CD4-positive, alpha-beta T cell treated with Interleukin-4 for 4 hours (primary cell): ENCODE measurements around the gene RPS6KC1.

Experiments
- DNase-seq: peaks from one replicate; pipeline ENCODE4 v3.0.0-alpha.2; 2020

RPS6KC1 gene

DNA sequence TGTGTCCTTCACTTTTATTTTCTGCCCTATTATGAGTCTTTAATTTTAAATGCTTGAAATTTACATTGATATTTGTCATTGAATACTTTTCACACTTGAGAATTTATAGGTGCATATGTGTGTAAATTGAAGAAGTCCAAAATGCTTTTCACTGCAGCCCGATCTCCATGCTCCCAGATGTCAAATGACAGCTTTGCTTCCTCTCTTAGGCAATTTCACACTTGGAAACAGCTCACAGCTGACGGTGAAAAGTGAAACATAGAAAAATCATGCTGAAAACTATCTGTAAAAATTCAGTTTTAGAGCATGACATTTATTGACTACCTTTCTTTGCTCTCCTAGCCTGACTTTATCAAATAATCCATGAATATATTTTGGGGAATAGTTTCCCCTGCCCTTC, 196.0 kb downstream of the RPS6KC1 start:
- DNase-seq = no peak

- DNase-seq = no peak
Observed at GRCh38 chr1:213249395-213249794, 198.4 kb downstream of the RPS6KC1 start.

GRCh38 chr1:213250041-213250440, 199.0 kb downstream of the RPS6KC1 start:
- no peak for DNase-seq

GRCh38 chr1:213250446-213250845, 199.4 kb downstream of the RPS6KC1 start:
- no peak for DNase-seq

- no peak for DNase-seq
Observed at GRCh38 chr1:213251972-213252371, 200.9 kb downstream of the RPS6KC1 start.

DNA sequence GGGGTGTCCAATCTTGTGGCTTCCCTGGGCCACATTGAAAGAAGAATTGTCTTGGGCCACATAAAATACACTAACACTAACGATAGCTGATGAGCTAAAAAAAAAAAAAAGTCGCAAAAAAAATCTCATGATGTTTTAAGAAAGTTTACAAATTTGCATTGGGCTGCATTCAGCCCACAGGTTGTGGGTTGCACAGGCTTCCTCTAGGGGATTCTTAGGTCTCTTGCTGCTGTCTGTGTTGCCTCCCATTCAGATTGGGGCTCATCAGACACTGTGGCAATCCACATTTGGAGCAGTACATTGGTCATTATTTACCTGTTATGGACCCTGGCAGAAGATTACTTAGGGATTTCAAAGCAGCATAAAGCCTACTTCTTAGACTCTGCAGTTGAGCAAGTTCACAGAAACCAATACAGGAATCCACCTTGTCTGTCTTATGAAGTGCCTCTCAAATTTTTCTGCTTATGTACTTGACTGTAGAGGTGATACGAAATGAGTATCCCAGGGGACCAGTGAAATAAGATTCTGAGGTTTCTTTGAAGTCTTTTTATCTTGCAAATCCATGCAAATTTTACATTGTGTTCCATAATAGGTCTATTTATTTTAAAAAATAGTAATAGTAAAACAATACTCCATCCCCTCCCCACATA, 205.5 kb downstream of the RPS6KC1 start:
- DNase-seq = no peak

DNA sequence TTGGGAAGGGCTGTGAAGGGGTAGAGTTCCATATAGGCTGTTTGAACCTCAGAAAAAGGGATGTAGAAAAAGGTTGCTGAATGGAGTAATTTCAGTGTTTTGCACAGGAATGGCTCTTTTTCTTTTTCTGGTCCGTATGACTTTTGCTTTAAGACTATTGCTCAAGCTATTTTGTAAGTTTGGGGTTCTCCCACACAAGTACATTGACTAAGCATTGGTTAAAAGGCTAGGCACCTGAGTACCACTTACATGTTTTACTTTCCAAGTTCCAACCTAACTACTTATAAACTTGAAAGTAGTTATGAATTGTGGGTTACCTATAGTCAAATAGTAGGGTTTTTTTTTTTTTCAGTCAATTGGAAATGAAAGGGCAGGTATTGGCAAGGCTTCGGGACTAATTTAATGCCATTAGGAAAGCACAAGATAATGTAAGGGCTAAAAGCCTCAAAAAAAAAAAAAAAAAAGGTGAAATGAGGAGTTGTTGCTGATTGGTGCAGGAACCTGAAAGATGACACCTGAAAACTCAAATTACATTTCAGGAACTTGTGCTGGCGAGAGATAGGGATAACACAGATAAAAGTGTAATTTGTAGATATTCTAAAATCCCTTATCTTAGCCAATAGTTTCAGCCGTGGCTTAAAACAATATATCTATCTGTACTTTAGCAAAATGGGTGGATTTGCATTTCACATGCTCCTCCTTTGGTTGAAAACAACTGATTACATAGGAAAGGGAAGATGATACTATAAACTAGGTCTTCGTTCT, 209.5 kb downstream of the RPS6KC1 start:
- no peak for DNase-seq

- DNase-seq = no peak
Observed at GRCh38 chr1:213264531-213264930, 213.5 kb downstream of the RPS6KC1 start.

GRCh38 chr1:213266983-213267772, 216.1 kb downstream of the RPS6KC1 start:
- no peak for DNase-seq

- no peak for DNase-seq
Observed at GRCh38 chr1:213268221-213268620, 217.2 kb downstream of the RPS6KC1 start.

DNA sequence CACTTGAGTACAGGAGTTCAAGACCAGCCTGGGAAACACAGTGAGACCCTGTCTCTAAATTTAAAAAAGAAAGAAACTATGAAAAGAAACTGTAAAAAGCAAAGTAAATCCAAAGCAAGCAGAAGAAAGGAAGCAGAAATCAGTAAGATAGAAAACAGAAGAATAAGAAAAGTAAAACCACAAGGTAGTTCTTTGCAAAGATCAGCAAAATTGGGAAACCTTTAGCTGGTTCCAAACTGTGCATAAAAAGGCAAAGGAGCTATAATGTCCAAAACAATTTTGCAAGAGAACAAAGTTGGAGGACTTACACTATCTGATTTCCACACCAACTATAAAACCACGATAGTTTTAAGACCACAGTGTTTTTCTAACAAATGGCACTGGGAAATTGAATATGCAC, 218.8 kb downstream of the RPS6KC1 start:
- DNase-seq = no peak

DNA sequence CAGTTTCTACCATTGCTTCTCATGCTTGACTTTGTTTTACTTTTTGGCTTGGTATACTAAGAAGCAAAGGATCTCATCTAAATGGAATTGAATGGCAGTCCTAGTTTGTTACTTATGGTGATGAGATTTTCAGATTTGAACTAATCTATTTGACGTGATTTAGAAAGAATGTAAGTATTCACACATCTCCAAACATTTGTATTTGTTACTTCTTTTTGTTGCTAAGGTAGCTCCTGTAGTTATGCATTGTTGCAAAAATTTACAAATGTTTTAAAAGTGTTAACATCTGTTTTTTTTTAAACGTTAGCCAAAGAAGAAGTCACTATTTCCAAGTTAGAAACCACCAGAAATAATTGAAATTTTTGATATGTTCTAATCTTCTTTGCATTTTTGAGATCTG, 222.5 kb downstream of the RPS6KC1 start:
- no peak for DNase-seq

GRCh38 chr1:213274140-213274539, 223.1 kb downstream of the RPS6KC1 start:
- DNase-seq = no peak

GRCh38 chr1:213275293-213275692, 224.3 kb downstream of the RPS6KC1 start:
- DNase-seq = no peak

DNA sequence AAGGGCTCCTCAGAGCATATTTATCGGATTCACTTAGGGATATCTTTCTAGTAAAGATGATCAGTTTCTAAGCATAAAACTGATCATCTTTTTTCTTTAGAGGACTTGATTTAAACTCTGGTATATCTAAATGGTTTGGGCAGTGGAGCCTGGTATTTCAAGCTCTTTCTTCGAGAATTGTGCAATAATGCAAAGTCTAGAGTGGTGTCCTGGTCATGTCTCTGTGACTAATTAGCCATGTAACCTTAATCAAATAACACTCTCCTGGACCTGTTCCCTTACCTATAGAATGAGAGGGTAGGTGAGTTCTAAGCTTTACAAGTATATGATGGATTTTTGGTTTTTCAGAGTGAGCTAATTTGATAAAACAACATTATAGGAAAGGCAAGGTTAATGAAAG, 225.2 kb downstream of the RPS6KC1 start:
- DNase-seq = no peak

DNA sequence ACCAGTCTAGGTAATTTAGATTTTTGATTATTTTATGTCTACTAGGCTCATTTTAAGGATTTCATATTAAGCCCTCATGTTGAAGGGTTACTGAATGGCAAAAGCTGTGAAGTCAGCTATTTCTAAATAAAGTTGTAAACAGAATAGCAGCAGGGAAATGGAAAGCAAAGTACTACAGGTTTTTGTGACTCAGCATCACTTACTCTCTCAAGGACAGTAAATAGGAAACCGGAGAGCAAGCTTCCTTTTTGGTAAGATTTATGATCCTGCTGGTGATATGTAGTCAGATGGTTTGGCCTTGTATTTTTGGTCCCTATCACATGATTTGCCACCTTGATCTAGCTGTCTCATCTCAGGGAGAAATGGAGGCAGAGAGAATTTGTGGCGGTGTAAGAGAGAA, 226.0 kb downstream of the RPS6KC1 start:
- DNase-seq = no peak

GRCh38 chr1:213279410-213279809, 228.4 kb downstream of the RPS6KC1 start:
- DNase-seq = no peak

DNA sequence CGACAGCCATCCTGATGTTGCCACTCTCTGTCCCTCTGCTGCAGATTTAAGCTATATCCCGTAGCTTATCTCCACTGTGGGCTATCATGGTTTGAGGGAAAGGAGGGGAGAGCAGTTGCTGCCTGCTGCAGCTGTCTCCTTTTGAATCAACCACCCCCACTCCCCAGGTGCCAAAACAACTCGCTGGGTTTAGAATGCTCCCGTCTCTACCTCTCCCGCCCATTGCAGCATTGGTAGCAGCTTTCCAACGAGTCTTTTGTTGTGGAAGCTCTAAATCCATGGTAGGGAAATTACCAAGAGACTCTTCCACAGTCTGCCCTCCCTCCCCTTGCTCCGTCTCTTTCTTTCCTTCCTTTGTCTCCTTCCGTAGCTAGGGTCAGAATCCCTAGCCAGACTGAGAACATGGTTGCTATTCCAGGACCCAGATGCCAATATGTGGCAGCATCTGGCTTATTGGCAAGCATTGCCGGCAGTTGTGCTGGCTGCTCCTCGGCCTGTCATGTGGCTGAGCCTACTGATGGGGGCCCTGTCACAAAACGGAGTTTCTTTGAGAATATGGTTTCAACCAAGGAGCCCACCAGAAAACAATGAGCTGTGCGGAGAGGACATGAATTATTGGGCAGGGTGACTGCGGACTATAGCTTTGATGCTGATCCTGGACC, 230.7 kb downstream of the RPS6KC1 start:
- DNase-seq = no peak

DNA sequence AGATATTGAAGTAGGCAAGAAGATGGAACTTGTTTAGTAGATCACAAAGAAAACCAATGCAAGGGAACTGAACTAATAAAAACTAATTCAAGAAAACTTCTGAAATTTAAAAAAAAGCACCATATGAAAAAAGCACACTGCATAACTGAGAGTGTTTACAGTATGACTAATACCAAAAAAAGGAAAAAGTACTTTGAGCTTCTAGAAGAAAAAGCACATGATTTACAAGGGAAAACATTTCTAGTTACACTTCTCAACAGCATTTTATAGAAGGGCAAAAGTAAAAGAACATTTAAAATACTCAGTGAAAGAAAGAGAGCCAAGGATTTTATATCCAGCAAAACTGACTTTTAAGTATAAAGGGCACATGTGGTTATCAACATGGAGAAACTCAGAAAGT, 233.6 kb downstream of the RPS6KC1 start:
- no peak for DNase-seq

GRCh38 chr1:213286235-213286634, 235.2 kb downstream of the RPS6KC1 start:
- no peak for DNase-seq

DNA sequence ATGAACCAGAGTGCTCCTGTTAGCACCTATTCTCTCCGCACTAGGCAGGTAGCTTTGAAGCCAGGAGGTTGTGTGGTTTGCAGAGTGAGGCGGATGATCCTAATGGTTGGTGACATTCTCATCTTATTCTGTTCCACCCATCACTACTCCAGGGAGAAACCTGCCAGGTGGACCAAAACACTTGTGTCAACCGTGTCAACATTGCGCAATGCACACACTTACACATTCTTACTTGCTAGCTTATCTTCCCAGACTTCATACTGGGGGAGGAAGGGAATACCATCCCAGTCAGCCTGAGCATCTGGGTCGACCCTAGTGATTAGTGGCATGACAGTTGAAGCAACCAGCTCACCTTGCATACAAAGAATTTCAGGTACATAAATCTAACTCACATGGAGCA, 236.9 kb downstream of the RPS6KC1 start:
- no peak for DNase-seq

GRCh38 chr1:213291526-213291925, 240.5 kb downstream of the RPS6KC1 start:
- no peak for DNase-seq

DNA sequence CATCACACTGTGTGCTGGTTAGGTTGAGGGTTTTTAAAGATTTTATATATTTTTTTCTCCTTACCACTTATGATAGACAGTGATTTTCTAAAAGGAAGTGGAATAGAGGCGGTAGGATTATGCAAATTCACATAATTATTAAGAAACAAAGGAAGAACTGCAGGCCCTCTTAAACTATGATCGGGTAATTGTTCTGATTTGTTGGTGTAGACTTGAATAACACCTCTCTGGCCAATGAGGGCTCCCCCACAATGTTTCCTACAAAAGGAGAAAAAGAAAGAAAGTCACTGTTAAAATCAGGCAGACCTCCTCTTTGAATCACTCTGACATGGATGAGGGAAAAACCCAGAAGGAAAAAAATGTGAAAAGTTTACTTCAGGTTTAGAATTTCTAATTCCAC, 241.6 kb downstream of the RPS6KC1 start:
- DNase-seq = no peak
